IPS DF 6.9 (cell line): ENCODE data around the gene AGBL4.

Source experiments
- DNase-seq: peaks from one replicate; pipeline ENCODE4 v3.0.0-alpha.2; 2013; ENCODE audit warnings: low read depth, low spot score
- H3K27ac ChIP-seq: one replicate; pipeline ENCODE4 v1.5.1; 2013; ENCODE audit warnings: low read length, control low read depth
- H3K27me3 ChIP-seq: 2 replicates; pipeline ENCODE4 v1.6.1; 2013; ENCODE audit warnings: mild to moderate bottlenecking, low read length; ENCODE audit not compliant: control insufficient read depth, insufficient read depth
- H3K36me3 ChIP-seq: 2 replicates; pipeline ENCODE4 v1.6.1; 2013; ENCODE audit warnings: low read length; ENCODE audit not compliant: control insufficient read depth, insufficient read depth
- H3K4me1 ChIP-seq: 2 replicates; pipeline ENCODE4 v1.6.1; 2013; ENCODE audit warnings: low read length; ENCODE audit not compliant: control insufficient read depth, insufficient read depth
- H3K4me3 ChIP-seq: 2 replicates; pipeline ENCODE4 v1.5.1; 2013; ENCODE audit warnings: mild to moderate bottlenecking, low read length
- H3K9me3 ChIP-seq: 2 replicates; pipeline ENCODE4 v1.6.1; 2013; ENCODE audit warnings: low read length, inconsistent platforms; ENCODE audit not compliant: control insufficient read depth, insufficient read depth
- WGBS: extraction: QIAGEN DNeasy Blood & Tissue Kit; methylation state at CpG from one replicate; pipeline ENCODE4 v1.1.7; 2013; ENCODE audit warnings: mixed read lengths, missing lambda C conversion rate; ENCODE audit not compliant: insufficient read length, insufficient coverage; 5-methylcytosine and 5-hydroxymethylcytosine counted together

AGBL4 gene

GRCh38 chr1:49363628-49364027 is 660.1 kb downstream of the AGBL4 start:
- Histone ChIP-seq H3K27me3 (no peaks in the 10 kb centered on the region), H3K4me1 (no peaks in the 10 kb centered on the region), H3K36me3 (no peaks in the 10 kb centered on the region), H3K9me3 (peaks cover 3% of the 10 kb centered on the region), H3K4me3 (no peak overlapping the region), H3K27ac (no peak overlapping the region)
- DNase-seq, result no peak
- WGBS, result no CpG with 5 or more reads among the region's 1 CpG

GRCh38 chr1:49358036-49358435 is 665.7 kb downstream of the AGBL4 start:
- no peaks in the 10 kb centered on the region for H3K4me1 ChIP-seq
- peaks cover 5% of the 10 kb centered on the region; the same call in 1 of the 2 replicates for H3K9me3 ChIP-seq
- no peaks in the 10 kb centered on the region for H3K27me3 ChIP-seq
- WGBS, result no CpG with 5 or more reads among the region's 1 CpG
- no peak overlapping the region for H3K27ac ChIP-seq
- H3K36me3 ChIP-seq, result no peaks in the 10 kb centered on the region
- H3K4me3 ChIP-seq, result no peak overlapping the region
- no peak for DNase-seq

- Histone ChIP-seq H3K9me3 (peaks cover 10% of the 10 kb centered on the region; the same call in 1 of the 2 replicates), H3K27me3 (no peaks in the 10 kb centered on the region), H3K36me3 (no peaks in the 10 kb centered on the region), H3K4me1 (no peaks in the 10 kb centered on the region), H3K27ac (no peak overlapping the region), H3K4me3 (no peak overlapping the region)
- DNase-seq, result no peak
Measured at GRCh38 chr1:49356594-49356993, 667.2 kb downstream of the AGBL4 start.

GRCh38 chr1:49351768-49352167 is 672.0 kb downstream of the AGBL4 start:
- peaks cover 6% of the 10 kb centered on the region; the same call in 1 of the 2 replicates for H3K9me3 ChIP-seq

GRCh38 chr1:49346767-49347349 is 676.9 kb downstream of the AGBL4 start:
- Histone ChIP-seq H3K4me3 (no peak overlapping the region), H3K9me3 (peaks cover under 1% of the 10 kb centered on the region; the same call in 1 of the 2 replicates), H3K27me3 (no peaks in the 10 kb centered on the region), H3K36me3 (no peaks in the 10 kb centered on the region), H3K27ac (no peak overlapping the region), H3K4me1 (no peaks in the 10 kb centered on the region)
- no peak for DNase-seq
- WGBS, result no CpG with 5 or more reads among the region's 2 CpGs

More at GRCh38 chr1:49351768-49352167, 672.0 kb downstream of the AGBL4 start:
- no peaks in the 10 kb centered on the region for H3K4me1 ChIP-seq
- H3K27ac ChIP-seq, result no peak overlapping the region
- no peak overlapping the region for H3K4me3 ChIP-seq
- H3K27me3 ChIP-seq, result no peaks in the 10 kb centered on the region
- H3K36me3 ChIP-seq, result no peaks in the 10 kb centered on the region
- WGBS, result no CpG with 5 or more reads among the region's 2 CpGs
- no peak for DNase-seq

GRCh38 chr1:49340576-49340975 is 683.2 kb downstream of the AGBL4 start:
- Histone ChIP-seq H3K4me1 (no peaks in the 10 kb centered on the region), H3K9me3 (no peaks in the 10 kb centered on the region; the same call in 1 of the 2 replicates), H3K27me3 (no peaks in the 10 kb centered on the region), H3K4me3 (no peak overlapping the region), H3K27ac (no peak overlapping the region), H3K36me3 (no peaks in the 10 kb centered on the region)
- no CpG with 5 or more reads among the region's 2 CpGs for WGBS
- no peak for DNase-seq

- Histone ChIP-seq H3K27me3 (no peaks in the 10 kb centered on the region), H3K4me1 (no peaks in the 10 kb centered on the region), H3K36me3 (no peaks in the 10 kb centered on the region), H3K4me3 (no peak overlapping the region), H3K27ac (no peak overlapping the region), H3K9me3 (peaks cover 2% of the 10 kb centered on the region; the same call in 1 of the 2 replicates)
- DNase-seq, result no peak
- whole genome bisulfite sequencing, result no CpG with 5 or more reads among the region's 4 CpGs
Measured at GRCh38 chr1:49339043-49339442, 684.7 kb downstream of the AGBL4 start.

- H3K27ac ChIP-seq, result no peak overlapping the region
- H3K4me1 ChIP-seq, result no peaks in the 10 kb centered on the region
- peaks cover 2% of the 10 kb centered on the region; the same call in 1 of the 2 replicates for H3K9me3 ChIP-seq
- H3K36me3 ChIP-seq, result no peaks in the 10 kb centered on the region
- H3K4me3 ChIP-seq, result no peak overlapping the region
- H3K27me3 ChIP-seq, result no peaks in the 10 kb centered on the region
- WGBS, result no CpG with 5 or more reads among the region's 1 CpG
- no peak for DNase-seq
Measured at GRCh38 chr1:49337251-49337650, 686.5 kb downstream of the AGBL4 start.

- Histone ChIP-seq H3K4me3 (no peak overlapping the region), H3K9me3 (peaks cover 6% of the 10 kb centered on the region), H3K4me1 (no peaks in the 10 kb centered on the region), H3K36me3 (no peaks in the 10 kb centered on the region), H3K27ac (no peak overlapping the region), H3K27me3 (no peaks in the 10 kb centered on the region)
- no CpG with 5 or more reads among the region's 2 CpGs for WGBS
- no peak for DNase-seq
Measured at GRCh38 chr1:49333906-49334305, 689.8 kb downstream of the AGBL4 start.

GRCh38 chr1:49331066-49331852 is 692.5 kb downstream of the AGBL4 start:
- H3K4me3 ChIP-seq, result no peak overlapping the region
- no peak overlapping the region for H3K27ac ChIP-seq
- no peak for DNase-seq
- no CpG with 5 or more reads among the region's 17 CpGs for WGBS
- no peaks in the 10 kb centered on the region for H3K27me3 ChIP-seq
- no peaks in the 10 kb centered on the region for H3K36me3 ChIP-seq
- H3K9me3 ChIP-seq, result peaks cover 6% of the 10 kb centered on the region
- H3K4me1 ChIP-seq, result no peaks in the 10 kb centered on the region
